ENCODE results near the gene MTFMT.

MTFMT gene

GRCh38 chr15:65069779-65070546 is 40.5 kb upstream of the MTFMT start:
- Histone ChIP-seq H3K27ac (ENCODE audit: insufficient read depth, low read length, poor library complexity, severe bottlenecking) (no peak overlapping the region), H3K4me3 (ENCODE audit: insufficient read depth, low read depth, low read length, poor library complexity, severe bottlenecking) (no peak overlapping the region), H3K9me3 (ENCODE audit: control insufficient read depth, low read length) (no peaks in the 10 kb centered on the region), H3K27me3 (replicated peaks; ENCODE audit: control insufficient read depth, insufficient read depth, low read length, poor library complexity, severe bottlenecking) (peaks cover 11% of the 10 kb centered on the region), H3K36me3 (ENCODE audit: control insufficient read depth, insufficient read depth, low read length) (no peaks in the 10 kb centered on the region), H3K4me1 (ENCODE audit: control insufficient read depth, insufficient read depth, low read length, poor library complexity, severe bottlenecking) (no peaks in the 10 kb centered on the region)
- no peak for DNase-seq

- Histone ChIP-seq H3K27me3 (replicated peaks; ENCODE audit: control insufficient read depth, insufficient read depth, low read length, poor library complexity, severe bottlenecking) (peaks cover 11% of the 10 kb centered on the region), H3K4me1 (ENCODE audit: control insufficient read depth, insufficient read depth, low read length, poor library complexity, severe bottlenecking) (no peaks in the 10 kb centered on the region)
- no peak for DNase-seq
Measured at GRCh38 chr15:65069179-65069578, 39.7 kb upstream of the MTFMT start.

GRCh38 chr15:65068403-65068788 is 39.0 kb upstream of the MTFMT start:
- peaks cover 11% of the 10 kb centered on the region for H3K27me3 ChIP-seq (replicated peaks; ENCODE audit: control insufficient read depth, insufficient read depth, low read length, poor library complexity, severe bottlenecking)
- no peak overlapping the region for H3K4me3 ChIP-seq (ENCODE audit: insufficient read depth, low read depth, low read length, poor library complexity, severe bottlenecking)
- DNase-seq, result no peak
- H3K36me3 ChIP-seq (ENCODE audit: control insufficient read depth, insufficient read depth, low read length), result no peaks in the 10 kb centered on the region
- no peaks in the 10 kb centered on the region for H3K4me1 ChIP-seq (ENCODE audit: control insufficient read depth, insufficient read depth, low read length, poor library complexity, severe bottlenecking)
- H3K27ac ChIP-seq (ENCODE audit: insufficient read depth, low read length, poor library complexity, severe bottlenecking), result no peak overlapping the region
- H3K9me3 ChIP-seq (ENCODE audit: control insufficient read depth, low read length), result no peaks in the 10 kb centered on the region

More at GRCh38 chr15:65069179-65069578, 39.7 kb upstream of the MTFMT start:
- H3K36me3 ChIP-seq (ENCODE audit: control insufficient read depth, insufficient read depth, low read length), result no peaks in the 10 kb centered on the region
- H3K9me3 ChIP-seq (ENCODE audit: control insufficient read depth, low read length), result no peaks in the 10 kb centered on the region
- no peak overlapping the region for H3K4me3 ChIP-seq (ENCODE audit: insufficient read depth, low read depth, low read length, poor library complexity, severe bottlenecking)
- no peak overlapping the region for H3K27ac ChIP-seq (ENCODE audit: insufficient read depth, low read length, poor library complexity, severe bottlenecking)

- DNase-seq, result no peak
- Histone ChIP-seq H3K36me3 (ENCODE audit: control insufficient read depth, insufficient read depth, low read length) (no peaks in the 10 kb centered on the region), H3K9me3 (ENCODE audit: control insufficient read depth, low read length) (no peaks in the 10 kb centered on the region), H3K27ac (ENCODE audit: insufficient read depth, low read length, poor library complexity, severe bottlenecking) (no peak within 1 kb of the TSS), H3K4me3 (ENCODE audit: insufficient read depth, low read depth, low read length, poor library complexity, severe bottlenecking) (no peak within 1 kb of the TSS), H3K4me1 (ENCODE audit: control insufficient read depth, insufficient read depth, low read length, poor library complexity, severe bottlenecking) (no peaks in the 10 kb centered on the region), H3K27me3 (replicated peaks; ENCODE audit: control insufficient read depth, insufficient read depth, low read length, poor library complexity, severe bottlenecking) (peaks cover 11% of the 10 kb centered on the region)
Measured at GRCh38 chr15:65067645-65068402, 38.4 kb upstream of the MTFMT start, which contains the start of gene RASL12. Gene RASL12 (minus strand): TSS chr15:65067991. CDS start chr15:65067835, 156 bp downstream.

GRCh38 chr15:65067317-65067644 is 37.8 kb upstream of the MTFMT start:
- H3K36me3 ChIP-seq (ENCODE audit: control insufficient read depth, insufficient read depth, low read length), result no peaks in the 10 kb centered on the region
- no peaks in the 10 kb centered on the region for H3K4me1 ChIP-seq (ENCODE audit: control insufficient read depth, insufficient read depth, low read length, poor library complexity, severe bottlenecking)
- H3K27me3 ChIP-seq (replicated peaks; ENCODE audit: control insufficient read depth, insufficient read depth, low read length, poor library complexity, severe bottlenecking), result peaks cover 11% of the 10 kb centered on the region
- H3K4me3 ChIP-seq (ENCODE audit: insufficient read depth, low read depth, low read length, poor library complexity, severe bottlenecking), result no peak overlapping the region
- no peak overlapping the region for H3K27ac ChIP-seq (ENCODE audit: insufficient read depth, low read length, poor library complexity, severe bottlenecking)
- no peak for DNase-seq
- no peaks in the 10 kb centered on the region for H3K9me3 ChIP-seq (ENCODE audit: control insufficient read depth, low read length)

- Histone ChIP-seq H3K36me3 (ENCODE audit: control insufficient read depth, insufficient read depth, low read length) (no peaks in the 10 kb centered on the region), H3K27me3 (replicated peaks; ENCODE audit: control insufficient read depth, insufficient read depth, low read length, poor library complexity, severe bottlenecking) (peaks cover 11% of the 10 kb centered on the region), H3K4me3 (ENCODE audit: insufficient read depth, low read depth, low read length, poor library complexity, severe bottlenecking) (no peak overlapping the region), H3K9me3 (ENCODE audit: control insufficient read depth, low read length) (no peaks in the 10 kb centered on the region), H3K4me1 (ENCODE audit: control insufficient read depth, insufficient read depth, low read length, poor library complexity, severe bottlenecking) (no peaks in the 10 kb centered on the region), H3K27ac (ENCODE audit: insufficient read depth, low read length, poor library complexity, severe bottlenecking) (no peak overlapping the region)
- no peak for DNase-seq
Measured at GRCh38 chr15:65066635-65067316, 37.3 kb upstream of the MTFMT start.

- Histone ChIP-seq H3K27ac (ENCODE audit: insufficient read depth, low read length, poor library complexity, severe bottlenecking) (no peak overlapping the region), H3K36me3 (ENCODE audit: control insufficient read depth, insufficient read depth, low read length) (no peaks in the 10 kb centered on the region), H3K9me3 (ENCODE audit: control insufficient read depth, low read length) (no peaks in the 10 kb centered on the region), H3K4me1 (ENCODE audit: control insufficient read depth, insufficient read depth, low read length, poor library complexity, severe bottlenecking) (no peaks in the 10 kb centered on the region), H3K27me3 (replicated peaks; ENCODE audit: control insufficient read depth, insufficient read depth, low read length, poor library complexity, severe bottlenecking) (peaks cover 11% of the 10 kb centered on the region), H3K4me3 (ENCODE audit: insufficient read depth, low read depth, low read length, poor library complexity, severe bottlenecking) (no peak overlapping the region)
- no peak for DNase-seq
Measured at GRCh38 chr15:65066001-65066634, 36.7 kb upstream of the MTFMT start.

- Histone ChIP-seq H3K27ac (ENCODE audit: insufficient read depth, low read length, poor library complexity, severe bottlenecking) (no peak overlapping the region), H3K27me3 (replicated peaks; ENCODE audit: control insufficient read depth, insufficient read depth, low read length, poor library complexity, severe bottlenecking) (peaks cover 11% of the 10 kb centered on the region)
- DNase-seq, result no peak
Measured at GRCh38 chr15:65062726-65063125, 33.3 kb upstream of the MTFMT start.

GRCh38 chr15:65062061-65062460 is 32.6 kb upstream of the MTFMT start:
- DNase-seq, result no peak
- Histone ChIP-seq H3K27ac (ENCODE audit: insufficient read depth, low read length, poor library complexity, severe bottlenecking) (no peak overlapping the region), H3K9me3 (ENCODE audit: control insufficient read depth, low read length) (no peaks in the 10 kb centered on the region), H3K4me3 (ENCODE audit: insufficient read depth, low read depth, low read length, poor library complexity, severe bottlenecking) (no peak overlapping the region), H3K27me3 (replicated peaks; ENCODE audit: control insufficient read depth, insufficient read depth, low read length, poor library complexity, severe bottlenecking) (peaks cover 9% of the 10 kb centered on the region), H3K36me3 (ENCODE audit: control insufficient read depth, insufficient read depth, low read length) (no peaks in the 10 kb centered on the region), H3K4me1 (ENCODE audit: control insufficient read depth, insufficient read depth, low read length, poor library complexity, severe bottlenecking) (no peaks in the 10 kb centered on the region)

More at GRCh38 chr15:65062726-65063125, 33.3 kb upstream of the MTFMT start:
- Histone ChIP-seq H3K36me3 (ENCODE audit: control insufficient read depth, insufficient read depth, low read length) (no peaks in the 10 kb centered on the region), H3K9me3 (ENCODE audit: control insufficient read depth, low read length) (no peaks in the 10 kb centered on the region), H3K4me1 (ENCODE audit: control insufficient read depth, insufficient read depth, low read length, poor library complexity, severe bottlenecking) (no peaks in the 10 kb centered on the region), H3K4me3 (ENCODE audit: insufficient read depth, low read depth, low read length, poor library complexity, severe bottlenecking) (no peak overlapping the region)

All from effector memory CD4-positive, alpha-beta T cell (primary cell).